HUES64 (cell line): ENCODE data around the gene DCDC2C.

Experiments used
- H3K27ac ChIP-seq: 2 replicates; pipeline ENCODE4 v1.7.0; 2013; ENCODE audit warnings: low read depth, low read length, inconsistent platforms
- H3K27me3 ChIP-seq: 2 replicates; pipeline ENCODE4 v1.6.1; 2013; ENCODE audit warnings: mild to moderate bottlenecking, low read length; ENCODE audit not compliant: insufficient read depth
- H3K36me3 ChIP-seq: 2 replicates; pipeline ENCODE4 v1.6.1; 2013; ENCODE audit warnings: mild to moderate bottlenecking, low read length; ENCODE audit not compliant: insufficient read depth
- H3K4me1 ChIP-seq: 2 replicates; pipeline ENCODE4 v1.6.1; 2013; ENCODE audit warnings: mild to moderate bottlenecking, low read length, moderate library complexity; ENCODE audit not compliant: insufficient read depth
- H3K4me3 ChIP-seq: 2 replicates; pipeline ENCODE4 v1.5.1; 2013; ENCODE audit warnings: mild to moderate bottlenecking, low read length, moderate library complexity
- H3K9ac ChIP-seq: 2 replicates; pipeline ENCODE4 v1.6.1; 2013; ENCODE audit warnings: mild to moderate bottlenecking, low read depth, low read length
- H3K9me3 ChIP-seq: 2 replicates; pipeline ENCODE4 v1.6.1; 2013; ENCODE audit warnings: low read depth, low read length; ENCODE audit not compliant: insufficient read depth
- WGBS: fragments of 150-250, 120-280 bp; methylation state at CpG from one replicate; pipeline ENCODE4 v1.1.7; 2013; ENCODE audit warnings: missing lambda C conversion rate; 5-methylcytosine and 5-hydroxymethylcytosine counted together

The DCDC2C gene

DNA sequence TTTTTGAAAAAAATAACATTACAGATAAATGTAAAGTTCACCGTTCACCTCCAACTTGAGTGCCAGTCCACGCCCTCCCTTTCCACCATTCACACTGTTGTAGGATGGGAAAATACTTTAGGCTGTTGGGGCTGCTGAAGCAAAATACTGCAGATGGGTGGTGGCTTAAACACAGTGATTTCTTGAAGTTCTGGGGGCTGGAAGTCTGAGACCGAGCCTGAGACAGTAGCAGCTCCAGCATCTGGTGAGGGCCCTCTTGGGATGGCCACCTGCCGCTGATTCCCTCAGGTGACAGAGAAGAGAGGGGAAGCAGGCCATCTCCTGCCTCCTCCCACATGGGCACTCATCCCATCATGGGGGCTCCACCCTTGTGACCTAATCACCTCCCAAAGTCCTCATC, 27.7 kb upstream of the DCDC2C start:
- no peaks in the 10 kb centered on the region for H3K27me3 ChIP-seq
- H3K9me3 ChIP-seq = no peaks in the 10 kb centered on the region
- whole genome bisulfite sequencing = 94% methylated on average over 2 of the region's 4 CpGs
- H3K36me3 ChIP-seq = no peaks in the 10 kb centered on the region
- H3K27ac ChIP-seq = no peak overlapping the region
- no peaks in the 10 kb centered on the region for H3K4me1 ChIP-seq
- H3K4me3 ChIP-seq = no peak overlapping the region
- no peak overlapping the region for H3K9ac ChIP-seq

DNA sequence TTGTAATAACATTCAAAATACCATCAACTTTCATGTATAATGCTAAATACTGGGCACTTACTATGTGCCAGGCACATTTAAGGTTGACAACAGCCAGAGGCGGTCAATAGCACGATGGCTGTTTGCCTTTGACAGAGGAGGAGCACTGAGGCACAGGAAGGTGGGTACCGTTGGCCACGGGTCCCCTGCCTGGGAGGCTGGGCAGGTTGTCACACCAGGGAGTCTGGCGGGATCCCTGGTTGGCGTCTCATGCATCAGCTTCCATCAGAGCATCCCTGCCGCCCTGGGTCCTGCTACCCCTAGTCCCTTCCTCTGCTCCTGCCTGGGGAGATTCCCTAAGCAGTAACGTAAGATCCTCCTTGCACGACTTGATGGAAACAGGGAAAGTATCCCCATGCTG, 25.9 kb upstream of the DCDC2C start:
- H3K27ac ChIP-seq = no peak overlapping the region
- no peaks in the 10 kb centered on the region for H3K9me3 ChIP-seq
- H3K9ac ChIP-seq = no peak overlapping the region
- no peaks in the 10 kb centered on the region for H3K27me3 ChIP-seq
- H3K4me3 ChIP-seq = no peak overlapping the region
- WGBS = 86% methylated on average over 9 of the region's 9 CpGs
- H3K36me3 ChIP-seq = no peaks in the 10 kb centered on the region
- H3K4me1 ChIP-seq = no peaks in the 10 kb centered on the region

DNA sequence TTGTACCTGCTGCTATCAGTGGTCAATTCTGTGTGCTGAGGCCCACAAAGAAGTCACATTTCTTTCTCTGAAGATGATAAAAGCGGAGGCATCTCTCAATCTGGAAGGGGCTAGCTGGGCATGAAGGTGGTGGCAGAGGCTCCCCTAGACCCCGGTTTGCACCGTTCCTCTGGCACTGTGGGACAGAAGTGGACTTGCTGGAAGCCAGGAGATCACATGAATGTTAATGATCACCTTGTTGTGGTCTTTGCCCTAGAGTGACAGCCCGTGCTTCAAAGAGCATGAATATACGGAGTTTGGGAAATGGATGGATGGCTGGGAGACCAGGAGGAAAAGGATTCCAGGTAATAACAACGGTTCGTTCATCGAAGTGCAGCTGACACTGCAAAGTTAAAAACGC, 25.2 kb upstream of the DCDC2C start:
- no peak overlapping the region for H3K4me3 ChIP-seq
- no peaks in the 10 kb centered on the region for H3K9me3 ChIP-seq
- H3K4me1 ChIP-seq = no peaks in the 10 kb centered on the region
- no peak overlapping the region for H3K9ac ChIP-seq
- 87% methylated on average over 9 of the region's 9 CpGs for WGBS
- no peaks in the 10 kb centered on the region for H3K27me3 ChIP-seq
- no peaks in the 10 kb centered on the region for H3K36me3 ChIP-seq
- no peak overlapping the region for H3K27ac ChIP-seq

DNA sequence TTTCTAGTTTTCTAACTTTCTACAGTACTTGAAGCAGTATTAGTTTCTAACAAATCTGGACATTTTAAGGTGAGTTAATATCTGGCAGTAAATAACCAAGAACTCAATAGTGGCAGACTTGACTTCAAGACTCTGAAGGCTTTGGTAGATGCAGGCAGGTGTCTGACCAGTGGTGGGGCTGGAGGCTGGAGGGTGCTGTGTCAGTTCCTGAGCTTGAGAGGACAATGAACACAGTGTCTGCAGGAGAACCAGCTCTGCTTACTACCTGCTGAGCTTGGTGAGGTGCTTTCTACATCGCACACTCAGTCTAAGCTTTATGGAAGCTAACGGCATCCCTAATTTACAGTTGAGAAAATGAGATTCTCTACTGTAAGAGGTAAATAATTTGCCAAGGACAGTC, 24.2 kb upstream of the DCDC2C start:
- H3K4me3 ChIP-seq = no peak overlapping the region
- no peak overlapping the region for H3K27ac ChIP-seq
- no peaks in the 10 kb centered on the region for H3K9me3 ChIP-seq
- no peak overlapping the region for H3K9ac ChIP-seq
- 100% methylated on average over 2 of the region's 2 CpGs for WGBS
- H3K4me1 ChIP-seq = no peaks in the 10 kb centered on the region
- H3K27me3 ChIP-seq = no peaks in the 10 kb centered on the region
- no peaks in the 10 kb centered on the region for H3K36me3 ChIP-seq

DNA sequence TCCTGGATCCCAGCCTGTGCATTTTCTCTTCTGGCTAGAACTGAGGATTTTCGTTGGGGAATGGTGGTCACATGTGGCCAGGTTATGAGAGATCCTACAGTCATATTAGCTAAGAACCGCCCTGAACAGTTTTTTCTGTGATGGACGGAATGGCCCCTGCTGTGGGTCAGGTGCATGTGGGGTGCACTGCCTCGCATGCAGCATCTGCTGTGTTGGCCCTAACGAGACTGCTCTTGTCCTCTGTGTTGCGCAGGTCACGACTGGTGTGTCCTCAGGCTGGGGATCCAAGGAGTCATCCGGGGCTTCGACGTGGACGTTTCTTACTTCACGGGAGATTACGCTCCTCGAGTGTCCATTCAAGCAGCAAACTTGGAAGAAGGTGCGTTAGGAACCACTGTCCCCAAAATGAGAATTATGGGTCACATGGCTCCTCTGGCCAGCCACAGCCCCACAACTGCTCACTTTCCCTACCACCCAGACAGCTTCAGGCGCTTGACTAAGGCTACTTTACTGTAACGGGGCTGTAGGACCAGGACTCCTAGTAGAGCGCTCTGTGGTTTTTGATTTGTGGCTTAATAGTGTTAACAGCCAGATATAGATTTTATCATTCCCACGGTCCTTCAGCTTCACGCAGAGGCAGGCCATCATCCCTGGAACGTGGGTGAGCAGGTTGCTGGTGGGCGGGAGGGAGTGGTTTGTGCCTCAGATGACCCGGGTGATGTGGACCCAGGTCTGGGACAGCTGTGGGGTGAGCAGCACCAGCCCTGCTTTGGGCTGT, 23.6 kb upstream of the DCDC2C start:
- Histone ChIP-seq H3K4me3 (no peak overlapping the region), H3K36me3 (no peaks in the 10 kb centered on the region), H3K27ac (no peak overlapping the region), H3K4me1 (no peaks in the 10 kb centered on the region), H3K9ac (no peak overlapping the region), H3K9me3 (no peaks in the 10 kb centered on the region), H3K27me3 (no peaks in the 10 kb centered on the region)
- WGBS = 95% methylated on average over 23 of the region's 23 CpGs

DNA sequence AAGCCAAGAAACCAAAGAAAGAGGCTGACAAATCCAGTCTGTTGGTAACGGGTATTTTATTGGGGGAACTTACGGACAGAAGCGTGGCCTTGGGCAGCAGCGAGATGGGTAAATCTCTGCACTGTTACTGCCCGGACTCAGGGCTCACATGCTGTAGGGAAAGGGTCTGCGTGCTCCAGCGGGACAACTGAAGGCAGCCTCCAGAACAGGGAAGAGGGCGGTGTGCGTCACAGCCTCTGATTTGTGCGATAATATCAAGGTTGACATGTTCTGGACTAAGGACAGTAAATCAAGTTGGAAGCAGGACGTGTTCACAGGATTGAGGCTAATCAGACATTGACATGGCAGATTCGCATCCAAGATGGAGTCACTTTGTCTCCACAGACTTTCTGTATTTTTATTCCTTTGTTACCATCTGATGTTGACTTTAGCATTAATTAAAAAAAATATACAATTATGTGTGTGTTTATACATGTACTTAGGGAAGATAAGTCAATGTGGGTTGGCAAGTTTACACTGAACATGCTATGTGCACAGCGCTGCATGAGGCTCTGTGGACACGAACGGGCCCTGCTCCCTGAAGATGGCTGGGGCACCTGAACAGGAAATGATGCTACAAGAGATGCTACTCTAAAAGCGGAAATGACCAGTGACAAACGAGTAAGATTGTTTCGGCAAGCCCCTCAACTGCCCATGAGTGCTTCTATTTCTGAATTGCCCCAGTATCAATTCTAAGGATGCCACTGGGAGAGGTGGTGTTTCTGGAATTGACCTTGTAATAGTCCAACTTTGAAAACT, 22.6 kb upstream of the DCDC2C start:
- Histone ChIP-seq H3K4me1 (no peaks in the 10 kb centered on the region), H3K9ac (no peak overlapping the region), H3K27ac (no peak overlapping the region), H3K9me3 (no peaks in the 10 kb centered on the region), H3K27me3 (no peaks in the 10 kb centered on the region), H3K4me3 (no peak overlapping the region), H3K36me3 (no peaks in the 10 kb centered on the region)
- WGBS = 95% methylated on average over 18 of the region's 18 CpGs

DNA sequence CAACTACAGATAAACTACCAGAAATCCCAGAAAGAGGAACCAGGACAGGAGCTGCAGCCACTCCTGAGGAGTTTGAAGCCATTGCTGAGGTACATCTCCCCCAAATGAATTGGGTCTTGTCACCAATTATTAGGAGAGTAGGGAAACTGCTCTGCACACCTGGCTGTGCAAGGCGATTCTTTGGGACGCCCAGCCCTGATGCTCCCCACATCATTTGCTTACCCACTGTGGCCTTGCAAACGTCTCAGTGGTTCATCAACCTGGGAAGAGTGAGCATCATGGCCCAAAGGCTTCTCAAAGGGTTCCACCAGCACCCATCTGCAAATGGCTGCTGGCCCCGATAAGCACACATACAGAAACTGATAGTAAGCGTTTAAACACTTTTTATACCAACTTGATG, 21.8 kb upstream of the DCDC2C start:
- Histone ChIP-seq H3K9ac (no peak overlapping the region), H3K4me1 (no peaks in the 10 kb centered on the region), H3K36me3 (no peaks in the 10 kb centered on the region), H3K4me3 (no peak overlapping the region), H3K9me3 (no peaks in the 10 kb centered on the region), H3K27ac (no peak overlapping the region), H3K27me3 (no peaks in the 10 kb centered on the region)
- 93% methylated on average over 5 of the region's 5 CpGs for WGBS

DNA sequence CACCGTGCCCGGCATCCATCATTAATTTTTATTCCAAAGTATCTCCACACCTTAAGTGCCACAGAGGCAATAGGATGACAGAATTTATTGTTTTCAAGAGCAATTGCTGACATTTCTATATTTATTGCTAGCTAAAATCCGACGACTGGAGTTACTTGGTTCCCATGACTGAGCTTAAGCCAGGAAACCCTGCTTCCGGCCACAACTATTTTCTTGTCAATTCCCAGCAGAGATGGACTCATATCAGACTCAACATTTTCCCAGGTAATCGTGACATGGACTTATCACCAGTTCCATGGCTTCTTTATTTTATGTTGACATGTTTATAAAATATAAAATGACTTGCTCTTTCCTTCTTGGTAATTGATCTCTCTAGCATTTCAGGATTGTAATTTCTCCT, 20.6 kb upstream of the DCDC2C start:
- H3K9me3 ChIP-seq = no peaks in the 10 kb centered on the region
- no peaks in the 10 kb centered on the region for H3K4me1 ChIP-seq
- no peak overlapping the region for H3K9ac ChIP-seq
- H3K27me3 ChIP-seq = no peaks in the 10 kb centered on the region
- H3K36me3 ChIP-seq = no peaks in the 10 kb centered on the region
- H3K27ac ChIP-seq = no peak overlapping the region
- WGBS = 96% methylated on average over 6 of the region's 6 CpGs
- H3K4me3 ChIP-seq = no peak overlapping the region

DNA sequence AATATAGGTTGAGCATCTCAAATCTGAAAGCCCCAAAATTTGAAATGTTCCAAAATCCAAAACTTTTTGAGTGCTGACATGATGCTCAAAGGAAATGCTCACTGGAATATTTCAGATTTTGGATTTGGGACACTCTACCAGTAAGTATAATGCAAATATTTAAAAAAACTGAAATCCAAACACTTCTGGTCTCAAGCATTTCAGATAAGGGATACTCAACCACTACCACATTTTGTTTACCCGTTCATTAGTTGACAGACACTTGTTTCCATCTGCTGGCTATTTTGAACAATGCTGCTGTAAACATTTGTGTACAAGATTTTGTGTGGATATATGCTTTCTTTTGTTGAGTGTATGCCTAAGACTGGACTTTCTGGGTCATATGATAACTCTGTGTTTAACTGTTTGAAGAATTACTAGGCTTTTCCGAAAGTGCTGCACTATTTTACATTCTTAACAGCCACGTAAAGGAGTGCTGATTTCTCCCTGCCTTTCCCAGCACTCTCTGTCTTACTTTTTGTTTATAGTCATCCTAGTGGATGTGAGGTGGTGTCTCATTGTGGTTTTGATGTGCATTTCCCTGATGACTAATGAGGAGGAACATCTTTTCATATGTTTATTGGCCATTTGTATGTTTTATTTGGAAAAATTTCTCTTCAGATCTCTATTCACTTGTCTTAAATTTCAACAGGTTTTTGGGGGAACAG, 19.5 kb upstream of the DCDC2C start:
- no peak overlapping the region for H3K4me3 ChIP-seq
- H3K9me3 ChIP-seq = no peaks in the 10 kb centered on the region
- no peak overlapping the region for H3K9ac ChIP-seq
- no peaks in the 10 kb centered on the region for H3K36me3 ChIP-seq
- H3K27me3 ChIP-seq = no peaks in the 10 kb centered on the region
- no peaks in the 10 kb centered on the region for H3K4me1 ChIP-seq
- H3K27ac ChIP-seq = no peak overlapping the region
- WGBS = 57% methylated on average over 3 of the region's 3 CpGs

DNA sequence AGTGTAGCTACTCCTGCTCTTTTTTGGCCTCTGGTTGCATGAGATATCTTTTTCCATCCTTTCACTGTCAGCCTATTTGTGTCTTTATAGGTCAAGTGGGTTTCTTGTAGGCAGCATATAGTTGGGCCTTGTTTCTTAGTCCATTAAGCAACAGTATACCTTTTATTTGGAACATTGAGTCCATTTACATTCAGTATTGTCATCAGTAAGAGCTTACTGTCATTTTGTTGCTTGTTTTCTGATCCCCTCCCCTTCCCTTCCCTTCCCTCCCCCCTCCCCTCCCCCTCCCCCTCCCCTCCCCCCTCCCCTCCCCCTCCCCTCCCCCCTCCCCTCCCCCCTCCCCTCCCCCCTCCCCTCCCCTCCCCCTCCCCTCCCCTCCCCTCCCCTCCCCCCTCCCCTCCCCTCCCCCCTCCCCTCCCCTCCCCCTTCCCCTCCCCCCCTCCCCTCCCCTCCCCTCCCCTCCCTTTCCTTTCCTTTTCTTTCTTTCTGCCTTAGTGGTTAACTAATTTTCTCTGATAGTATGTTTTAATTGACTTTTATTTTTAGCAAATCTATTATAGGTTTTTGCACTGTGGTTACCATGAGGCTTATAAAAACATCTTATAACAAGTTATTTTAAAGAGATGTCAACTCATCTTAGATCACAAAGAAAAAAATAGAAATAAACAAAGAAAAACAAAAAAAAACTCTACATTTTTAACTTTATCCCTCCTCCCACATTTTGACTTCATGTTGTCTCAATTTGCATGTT, 13.2 kb upstream of the DCDC2C start:
- Histone ChIP-seq H3K9ac (no peak overlapping the region), H3K9me3 (0 out of 2 replicates have a peak, but pooled peaks cover 9% of the 10 kb centered on the region), H3K27me3 (no peaks in the 10 kb centered on the region), H3K36me3 (no peaks in the 10 kb centered on the region), H3K4me3 (no peak overlapping the region), H3K4me1 (no peaks in the 10 kb centered on the region), H3K27ac (no peak overlapping the region)

DNA sequence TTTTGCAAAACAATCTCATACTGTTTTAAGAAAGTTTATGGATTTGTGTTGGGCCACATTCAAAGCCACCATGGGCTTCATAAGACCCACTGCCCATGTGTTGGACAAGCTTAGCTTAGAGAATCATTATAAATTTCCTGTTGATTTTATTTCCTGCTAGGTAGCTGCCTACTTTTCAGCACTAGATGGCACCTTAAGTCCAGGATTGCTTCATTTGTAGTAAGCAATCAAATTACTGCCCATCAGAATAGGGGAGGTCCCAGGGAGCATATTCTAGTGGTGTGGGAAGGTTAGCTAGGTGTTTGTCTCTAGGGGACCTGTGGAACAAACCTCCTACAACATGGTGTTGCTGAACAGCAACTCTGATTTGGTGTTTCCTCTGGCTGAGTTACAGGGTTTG, 11.0 kb upstream of the DCDC2C start:
- Histone ChIP-seq H3K9ac (no peak overlapping the region), H3K36me3 (no peaks in the 10 kb centered on the region), H3K27me3 (no peaks in the 10 kb centered on the region), H3K9me3 (0 out of 2 replicates have a peak, but pooled peaks cover 9% of the 10 kb centered on the region), H3K27ac (no peak overlapping the region), H3K4me3 (no peak overlapping the region), H3K4me1 (no peaks in the 10 kb centered on the region)
